Ovary (tissue), 9 donors: ENCODE measurements around the gene GRID1. TPM values are rescaled to one million over a fixed set of nuclear protein-coding genes. Genes with fewer than 3 reads are reported as not detected.
"Not testable (repeated sequence)": the region's sequence is repeated elsewhere in the genome, so short reads cannot be mapped to it uniquely, and the experiment has no call there.

Experiments
- DNase-seq, 5 donors: peaks; one replicate each; pipeline ENCODE4 v3.0.0-alpha.2; 2019 to 2020
- H3K27ac ChIP-seq, 2 donors: fragments of 200-600 bp; one replicate each; pipeline versions ENCODE4 v1.5.1 to v1.8.0; 2019 to 2022
- H3K27me3 ChIP-seq: fragments of 200-600 bp; one replicate; pipeline ENCODE4 v1.8.0; 2022
- H3K36me3 ChIP-seq: fragments of 200-600 bp; sonication (generic); one replicate; pipeline ENCODE4 v1.5.1; 2019
- H3K4me1 ChIP-seq: one replicate; pipeline ENCODE4 v1.8.1; 2013; ENCODE audit warnings: mild to moderate bottlenecking, moderate library complexity; ENCODE audit not compliant: insufficient read depth
- H3K4me3 ChIP-seq: fragments of 200-600 bp; sonication (generic); one replicate; pipeline ENCODE4 v1.5.1; 2017
- H3K9me3 ChIP-seq, 2 donors: fragments of 200-600 bp in 1 of 2; sonication (generic) in 1 of 2; one replicate each; pipeline versions ENCODE4 v1.5.1 to v1.8.1; 2013 to 2019; ENCODE audit warnings: mild to moderate bottlenecking in 1 of 2, moderate library complexity in 1 of 2
- EP300 ChIP-seq: sonication (generic); formaldehyde crosslinking; IDR thresholded peaks from one replicate; pipeline ENCODE4 v1.6.1; 2017; ENCODE audit warnings: antibody characterized with exemption
- POLR2A ChIP-seq: fragments of 450-650 bp; IDR thresholded peaks from one replicate; pipeline ENCODE4 v1.6.1; 2017; ENCODE audit warnings: antibody characterized with exemption, mild to moderate bottlenecking, moderate library complexity
- WGBS, 3 donors: extraction: QIAGEN DNeasy Blood & Tissue Kit in 1 of 3; methylation state at CpG; one replicate each; pipeline versions ENCODE4 v1.1.5 to v1.1.7; 2013 to 2017; 5-methylcytosine and 5-hydroxymethylcytosine counted together
- intact Hi-C, 4 donors: fragments of 100-400 bp; cut with DNase I; formaldehyde crosslinking; loops; one replicate each; pipeline versions ENCODE4 v1.11.0 to v1.15.1; 2022 to 2023
- polyA plus RNA-seq, 2 donors: library from polyadenylated mRNA; stranded (reverse); fragments of 200-250 nt in 1 of 2; fragments of 350-450 nt in 1 of 2; fragmentation: Illumina TruSeq in 1 of 2; extraction: RNeasy Lipid Tissue Mini Kit (QIAGEN cat#74804) in 1 of 2; gene quantifications; one replicate each; pipeline ENCODE4 v1.2.3, GENCODE V29; 2013 to 2014
- total RNA-seq, 7 donors: library from RNA; depleted of rRNA in 2 of 7; stranded (reverse); fragments of >200 nt in 2 of 7; fragmentation: NEBNext Ultra II Directional in 3 of 7; extraction: Animal tissue kit (Norgen Biotek cat#: 25700) in 3 of 7; gene quantifications; one replicate each; pipeline versions ENCODE4 v1.1.0 to v1.2.4, GENCODE V29; 2016 to 2023
- TF ChIP-seq, protein P1 (sequence below), 3 donors: fragments of 450-650 bp in 2 of 3; fragments of 200-600 bp in 1 of 3; IDR thresholded peaks; one replicate each; pipeline versions ENCODE4 v1.5.1 to v1.8.0; 2016 to 2022; ENCODE audit warnings: antibody characterized with exemption in 3 of 3, mild to moderate bottlenecking in 1 of 3
- donor health status: DM: no; HTN: no; CAD: no; lungs with moderate emphysema.
- donor health status: DM: no; HTN: no; CAD: no.
- donor health status: Bipolar disorder and iron deficiency.
- donor health status: DM: yes; HTN: yes; CAD: no.
- donor health status: DM: no; HTN: no; CAD: no.
- donor health status: DM: yes; HTN: yes; CAD: no.

GRID1 gene
- total and polyA plus RNA-seq, 9 donors, result 0.57 to 6.2 (median 1.8) TPM

DNA sequence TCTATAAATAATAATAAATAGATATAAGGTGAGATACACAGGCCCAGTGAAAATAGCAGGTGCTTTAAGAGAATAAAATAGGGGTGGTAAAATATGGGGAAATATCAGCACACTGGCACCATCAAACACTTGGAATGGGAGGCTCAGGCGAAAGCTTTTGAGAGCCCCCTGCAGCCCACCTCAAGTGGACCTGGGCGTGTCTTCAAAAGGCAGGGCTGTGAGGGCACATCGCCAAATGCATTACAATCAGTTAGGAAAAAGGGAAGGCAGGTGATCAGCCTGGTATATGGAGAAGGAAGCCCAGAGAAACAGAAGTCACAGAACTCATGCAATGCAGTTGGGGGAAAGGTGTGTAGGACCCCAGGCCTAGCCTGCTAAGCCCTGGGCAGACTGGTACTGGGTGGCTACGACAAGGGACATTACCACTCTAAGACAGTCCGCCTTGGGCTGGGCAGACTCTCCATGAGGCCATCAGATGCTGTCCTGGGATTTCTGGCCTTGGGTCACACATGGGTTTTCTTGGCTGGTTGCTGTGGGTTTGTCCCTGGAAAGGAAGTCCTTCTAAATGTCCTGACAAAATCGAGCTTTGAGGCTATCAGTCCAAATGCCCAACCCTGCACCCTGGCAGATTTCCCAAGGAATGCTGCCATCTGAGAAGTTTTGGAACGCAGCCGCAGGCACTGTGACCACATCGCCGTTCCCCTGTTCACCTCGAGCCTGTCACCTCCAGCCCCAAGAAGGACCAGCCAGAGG lies 330.6 kb downstream of the GRID1 start:
- 83 to 95% (median 85%) methylated on average over 11 of the region's 11 CpGs for WGBS, 3 donors
- intact Hi-C loops, result no loop called here
- TF ChIP-seq EP300 (no peak), POLR2A (no peak)
- TF ChIP-seq, protein P1, sequence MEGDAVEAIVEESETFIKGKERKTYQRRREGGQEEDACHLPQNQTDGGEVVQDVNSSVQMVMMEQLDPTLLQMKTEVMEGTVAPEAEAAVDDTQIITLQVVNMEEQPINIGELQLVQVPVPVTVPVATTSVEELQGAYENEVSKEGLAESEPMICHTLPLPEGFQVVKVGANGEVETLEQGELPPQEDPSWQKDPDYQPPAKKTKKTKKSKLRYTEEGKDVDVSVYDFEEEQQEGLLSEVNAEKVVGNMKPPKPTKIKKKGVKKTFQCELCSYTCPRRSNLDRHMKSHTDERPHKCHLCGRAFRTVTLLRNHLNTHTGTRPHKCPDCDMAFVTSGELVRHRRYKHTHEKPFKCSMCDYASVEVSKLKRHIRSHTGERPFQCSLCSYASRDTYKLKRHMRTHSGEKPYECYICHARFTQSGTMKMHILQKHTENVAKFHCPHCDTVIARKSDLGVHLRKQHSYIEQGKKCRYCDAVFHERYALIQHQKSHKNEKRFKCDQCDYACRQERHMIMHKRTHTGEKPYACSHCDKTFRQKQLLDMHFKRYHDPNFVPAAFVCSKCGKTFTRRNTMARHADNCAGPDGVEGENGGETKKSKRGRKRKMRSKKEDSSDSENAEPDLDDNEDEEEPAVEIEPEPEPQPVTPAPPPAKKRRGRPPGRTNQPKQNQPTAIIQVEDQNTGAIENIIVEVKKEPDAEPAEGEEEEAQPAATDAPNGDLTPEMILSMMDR (IDR thresholded peaks at IDR 0.05), result no peak
- Histone ChIP-seq H3K4me1 (no peaks in the 10 kb centered on the region), H3K27me3 (no peaks in the 10 kb centered on the region), H3K9me3 (no peaks in the 10 kb centered on the region), H3K36me3 (no peaks in the 10 kb centered on the region), H3K27ac (no peak overlapping the region), H3K4me3 (no peak overlapping the region)
- DNase-seq, result no peak

DNA sequence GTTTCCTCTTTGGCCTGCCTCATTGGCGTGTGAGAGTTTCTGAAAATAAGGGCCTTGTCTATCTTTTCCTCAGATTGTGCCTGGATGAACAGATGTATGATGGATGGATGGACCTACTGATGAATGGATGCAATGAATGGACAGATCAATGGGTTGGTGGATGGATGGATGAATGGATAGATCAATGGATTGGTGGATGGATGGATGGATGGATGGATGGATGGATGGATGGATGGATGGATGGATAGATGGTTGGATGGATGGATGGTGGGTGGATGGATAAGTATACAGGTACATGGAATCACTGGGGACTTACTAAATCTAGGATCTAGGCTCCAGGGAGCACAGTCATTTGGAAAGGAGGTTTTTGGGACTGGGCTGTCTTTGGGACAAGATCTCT lies 331.9 kb downstream of the GRID1 start:
- intact Hi-C loops, result no loop called here

DNA sequence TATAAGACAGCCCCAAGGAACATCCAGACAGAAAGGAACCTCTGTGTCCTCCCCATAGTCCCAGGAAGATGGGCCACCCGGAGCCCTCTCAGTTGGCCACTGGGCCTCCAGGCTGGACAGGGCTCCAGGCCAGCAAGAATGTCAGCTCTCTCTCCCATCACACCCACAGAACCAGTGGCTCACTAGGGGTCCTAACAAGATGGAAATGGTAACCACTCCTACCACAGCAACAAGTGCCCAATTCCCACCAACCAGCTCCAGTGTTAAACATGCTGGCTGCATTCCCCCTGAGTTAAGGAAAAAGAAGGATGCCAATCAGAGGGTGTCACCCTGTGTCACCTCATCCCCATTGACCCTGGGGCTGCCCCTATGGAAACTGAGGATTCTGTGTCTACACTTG lies 333.0 kb downstream of the GRID1 start:
- no peaks in the 10 kb centered on the region for H3K4me1 ChIP-seq
- no peaks in the 10 kb centered on the region for H3K36me3 ChIP-seq
- DNase-seq, result no peak
- H3K9me3 ChIP-seq, result no peaks in the 10 kb centered on the region
- H3K4me3 ChIP-seq, result no peak overlapping the region
- intact Hi-C loops, result no loop called here
- TF ChIP-seq EP300 (no peak), POLR2A (no peak)
- TF ChIP-seq, protein P1 (IDR thresholded peaks at IDR 0.05), result no peak
- no peaks in the 10 kb centered on the region for H3K27me3 ChIP-seq
- WGBS, 3 donors, result 83 to 100% (median 96%) methylated on average over 1 of the region's 1 CpG
- no peak overlapping the region for H3K27ac ChIP-seq

More for the DNA sequence above, 331.9 kb downstream of the GRID1 start:
- DNase-seq, result no peak
- Histone ChIP-seq H3K9me3 (no peaks in the 10 kb centered on the region), H3K4me1 (no peaks in the 10 kb centered on the region), H3K27ac (no peak overlapping the region), H3K4me3 (no peak overlapping the region), H3K27me3 (no peaks in the 10 kb centered on the region), H3K36me3 (no peaks in the 10 kb centered on the region)
- WGBS, 3 donors, result 70 to 88% (median 77%) methylated on average over 1 of the region's 1 CpG
- TF ChIP-seq POLR2A (no peak), EP300 (no peak)
- TF ChIP-seq, protein P1 (IDR thresholded peaks at IDR 0.05), result no peak

DNA sequence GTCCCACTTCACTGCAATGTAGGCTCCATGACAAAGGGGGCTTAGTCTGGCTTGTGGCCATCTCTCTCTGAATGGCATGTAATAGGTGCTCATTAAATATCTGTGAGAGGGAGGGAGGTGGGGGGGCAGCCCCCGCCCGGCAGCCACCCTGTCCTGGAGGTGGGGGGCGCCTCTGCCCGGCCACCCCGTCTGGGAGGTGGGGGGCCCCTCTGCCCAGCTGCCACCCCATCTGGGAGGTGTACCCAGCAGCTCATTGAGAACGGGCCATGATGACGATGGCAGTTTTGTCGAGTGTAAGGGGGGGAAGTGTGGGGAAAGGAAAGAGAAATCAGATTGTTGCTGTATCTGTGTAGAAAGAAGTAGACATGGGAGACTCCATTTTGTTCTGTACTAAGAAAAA lies 334.5 kb downstream of the GRID1 start:
- 88 to 94% (median 90%) methylated on average over 8 of the region's 8 CpGs for WGBS, 3 donors
- H3K9me3 ChIP-seq, H3K27ac ChIP-seq, H3K36me3 ChIP-seq, H3K4me3 ChIP-seq, DNase-seq, H3K27me3 ChIP-seq, H3K4me1 ChIP-seq, intact Hi-C loops: not testable (repeated sequence)

DNA sequence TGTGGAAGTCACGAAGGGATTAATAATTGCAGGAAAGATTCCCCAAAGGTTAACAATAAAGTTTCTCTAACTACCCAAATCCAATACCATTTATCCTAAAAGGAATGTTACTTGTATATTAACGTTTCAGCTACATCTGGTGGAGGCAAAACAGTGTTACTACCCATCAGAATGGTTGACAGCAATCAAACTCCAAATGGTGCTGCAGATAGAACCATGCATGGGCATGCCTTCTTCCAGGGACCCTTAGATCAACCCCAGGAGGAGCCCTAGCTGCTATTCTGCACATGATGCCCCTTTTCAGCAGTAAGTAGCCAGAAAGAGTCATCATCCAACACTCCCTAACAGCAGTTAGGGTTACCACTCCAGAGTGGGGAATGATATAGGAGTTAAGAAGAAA lies 336.3 kb downstream of the GRID1 start:
- no peak for DNase-seq
- 4 to 48% (median 48%) methylated on average over 2 of the region's 2 CpGs for WGBS, 3 donors
- Histone ChIP-seq H3K9me3 (no peaks in the 10 kb centered on the region), H3K27me3 (no peaks in the 10 kb centered on the region), H3K4me3 (no peak overlapping the region), H3K36me3 (no peaks in the 10 kb centered on the region), H3K4me1 (no peaks in the 10 kb centered on the region), H3K27ac (no peak overlapping the region)
- intact Hi-C loops, result no loop called here
- TF ChIP-seq, protein P1 (IDR thresholded peaks at IDR 0.05), result no peak
- no peak for TF ChIP-seq POLR2A
- no peak for TF ChIP-seq EP300
